ENCODE results near the gene CELF5.

DNA sequence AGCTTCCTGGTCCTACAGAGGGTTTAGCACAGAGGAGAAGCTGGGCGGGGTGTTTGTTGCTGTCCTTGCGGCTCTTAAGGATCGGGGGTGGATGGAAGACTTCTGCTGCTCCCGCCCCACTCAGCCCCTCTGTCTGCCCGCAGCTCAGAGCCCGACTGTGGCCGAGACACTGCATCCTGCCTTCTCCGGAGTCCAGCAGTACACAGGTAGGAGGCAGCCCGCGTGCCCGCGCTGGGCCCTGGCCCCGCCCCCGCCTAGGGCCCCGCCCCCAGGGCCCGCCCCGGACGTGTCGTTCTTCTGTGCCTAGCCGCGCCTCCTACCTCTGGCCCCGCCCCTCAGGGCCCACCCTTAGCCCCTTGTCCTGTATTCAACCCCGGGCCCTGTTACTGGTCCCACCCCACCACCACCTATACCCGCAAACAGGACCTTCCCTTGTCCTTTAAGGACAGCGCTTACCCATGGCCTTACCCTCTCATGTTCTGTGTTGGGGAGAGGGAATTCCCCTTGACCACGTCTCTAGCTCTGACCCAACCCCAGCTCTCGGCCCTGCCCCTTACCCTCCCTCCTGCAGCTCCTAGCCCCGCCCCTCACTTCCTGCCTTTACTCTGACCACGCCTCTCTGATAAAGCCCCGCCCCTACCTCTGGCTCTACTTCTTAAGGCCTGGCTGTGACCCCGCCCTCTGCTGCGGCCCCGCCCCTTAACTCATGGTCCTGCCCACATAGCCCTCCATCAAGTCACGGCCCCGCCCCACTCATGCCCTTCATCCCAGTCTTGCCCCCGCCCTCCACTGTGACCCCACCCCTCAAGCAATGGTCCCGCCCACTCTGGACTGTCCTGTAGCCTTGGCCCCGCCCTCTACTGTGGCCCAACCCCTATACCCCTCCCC lies 60.5 kb downstream of the CELF5 start:
- TF ChIP-seq CEBPB (IDR thresholded peaks at IDR 0.05; ENCODE audit: borderline replicate concordance in 1 of 2, low read depth in 2 of 2, low read length in 2 of 2) (no peak), POLR2A (IDR thresholded peaks at IDR 0.05; ENCODE audit: low read depth, low read length) (no peak), EP300 (IDR thresholded peaks at IDR 0.05; ENCODE audit: borderline replicate concordance in 1 of 2, control insufficient read depth in 1 of 2, low read depth in 2 of 2, low read length in 2 of 2) (no peak), JUNB (IDR thresholded peaks at IDR 0.05) (no peak), ZZZ3 (IDR thresholded peaks at IDR 0.05; ENCODE audit: control insufficient read depth, insufficient read length, low read depth) (no peak), NR2C2 (IDR thresholded peaks at IDR 0.05; ENCODE audit: borderline replicate concordance, control insufficient read depth, insufficient read length, low read depth) (no peak), ZSCAN29 (IDR thresholded peaks at IDR 0.05) (no peak), FOXM1 (IDR thresholded peaks at IDR 0.05; ENCODE audit: low read depth, low read length) (no peak), EZH2 (IDR thresholded peaks at IDR 0.05; ENCODE audit: borderline replicate concordance, control insufficient read depth, low read depth, low read length) (no peak)
- TF ChIP-seq, protein P1, sequence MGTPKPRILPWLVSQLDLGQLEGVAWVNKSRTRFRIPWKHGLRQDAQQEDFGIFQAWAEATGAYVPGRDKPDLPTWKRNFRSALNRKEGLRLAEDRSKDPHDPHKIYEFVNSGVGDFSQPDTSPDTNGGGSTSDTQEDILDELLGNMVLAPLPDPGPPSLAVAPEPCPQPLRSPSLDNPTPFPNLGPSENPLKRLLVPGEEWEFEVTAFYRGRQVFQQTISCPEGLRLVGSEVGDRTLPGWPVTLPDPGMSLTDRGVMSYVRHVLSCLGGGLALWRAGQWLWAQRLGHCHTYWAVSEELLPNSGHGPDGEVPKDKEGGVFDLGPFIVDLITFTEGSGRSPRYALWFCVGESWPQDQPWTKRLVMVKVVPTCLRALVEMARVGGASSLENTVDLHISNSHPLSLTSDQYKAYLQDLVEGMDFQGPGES (IDR thresholded peaks at IDR 0.05): no peak
- TF ChIP-seq, protein P2, sequence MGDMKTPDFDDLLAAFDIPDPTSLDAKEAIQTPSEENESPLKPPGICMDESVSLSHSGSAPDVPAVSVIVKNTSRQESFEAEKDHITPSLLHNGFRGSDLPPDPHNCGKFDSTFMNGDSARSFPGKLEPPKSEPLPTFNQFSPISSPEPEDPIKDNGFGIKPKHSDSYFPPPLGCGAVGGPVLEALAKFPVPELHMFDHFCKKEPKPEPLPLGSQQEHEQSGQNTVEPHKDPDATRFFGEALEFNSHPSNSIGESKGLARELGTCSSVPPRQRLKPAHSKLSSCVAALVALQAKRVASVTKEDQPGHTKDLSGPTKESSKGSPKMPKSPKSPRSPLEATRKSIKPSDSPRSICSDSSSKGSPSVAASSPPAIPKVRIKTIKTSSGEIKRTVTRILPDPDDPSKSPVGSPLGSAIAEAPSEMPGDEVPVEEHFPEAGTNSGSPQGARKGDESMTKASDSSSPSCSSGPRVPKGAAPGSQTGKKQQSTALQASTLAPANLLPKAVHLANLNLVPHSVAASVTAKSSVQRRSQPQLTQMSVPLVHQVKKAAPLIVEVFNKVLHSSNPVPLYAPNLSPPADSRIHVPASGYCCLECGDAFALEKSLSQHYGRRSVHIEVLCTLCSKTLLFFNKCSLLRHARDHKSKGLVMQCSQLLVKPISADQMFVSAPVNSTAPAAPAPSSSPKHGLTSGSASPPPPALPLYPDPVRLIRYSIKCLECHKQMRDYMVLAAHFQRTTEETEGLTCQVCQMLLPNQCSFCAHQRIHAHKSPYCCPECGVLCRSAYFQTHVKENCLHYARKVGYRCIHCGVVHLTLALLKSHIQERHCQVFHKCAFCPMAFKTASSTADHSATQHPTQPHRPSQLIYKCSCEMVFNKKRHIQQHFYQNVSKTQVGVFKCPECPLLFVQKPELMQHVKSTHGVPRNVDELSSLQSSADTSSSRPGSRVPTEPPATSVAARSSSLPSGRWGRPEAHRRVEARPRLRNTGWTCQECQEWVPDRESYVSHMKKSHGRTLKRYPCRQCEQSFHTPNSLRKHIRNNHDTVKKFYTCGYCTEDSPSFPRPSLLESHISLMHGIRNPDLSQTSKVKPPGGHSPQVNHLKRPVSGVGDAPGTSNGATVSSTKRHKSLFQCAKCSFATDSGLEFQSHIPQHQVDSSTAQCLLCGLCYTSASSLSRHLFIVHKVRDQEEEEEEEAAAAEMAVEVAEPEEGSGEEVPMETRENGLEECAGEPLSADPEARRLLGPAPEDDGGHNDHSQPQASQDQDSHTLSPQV (IDR thresholded peaks at IDR 0.05): no peak
- TF ChIP-seq, protein P3, sequence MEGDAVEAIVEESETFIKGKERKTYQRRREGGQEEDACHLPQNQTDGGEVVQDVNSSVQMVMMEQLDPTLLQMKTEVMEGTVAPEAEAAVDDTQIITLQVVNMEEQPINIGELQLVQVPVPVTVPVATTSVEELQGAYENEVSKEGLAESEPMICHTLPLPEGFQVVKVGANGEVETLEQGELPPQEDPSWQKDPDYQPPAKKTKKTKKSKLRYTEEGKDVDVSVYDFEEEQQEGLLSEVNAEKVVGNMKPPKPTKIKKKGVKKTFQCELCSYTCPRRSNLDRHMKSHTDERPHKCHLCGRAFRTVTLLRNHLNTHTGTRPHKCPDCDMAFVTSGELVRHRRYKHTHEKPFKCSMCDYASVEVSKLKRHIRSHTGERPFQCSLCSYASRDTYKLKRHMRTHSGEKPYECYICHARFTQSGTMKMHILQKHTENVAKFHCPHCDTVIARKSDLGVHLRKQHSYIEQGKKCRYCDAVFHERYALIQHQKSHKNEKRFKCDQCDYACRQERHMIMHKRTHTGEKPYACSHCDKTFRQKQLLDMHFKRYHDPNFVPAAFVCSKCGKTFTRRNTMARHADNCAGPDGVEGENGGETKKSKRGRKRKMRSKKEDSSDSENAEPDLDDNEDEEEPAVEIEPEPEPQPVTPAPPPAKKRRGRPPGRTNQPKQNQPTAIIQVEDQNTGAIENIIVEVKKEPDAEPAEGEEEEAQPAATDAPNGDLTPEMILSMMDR (IDR thresholded peaks at IDR 0.05 in 2 of 3, conservative IDR thresholded peaks at IDR 0.05 in 1 of 3; ENCODE audit: control insufficient read depth in 2 of 3, extremely low read depth in 1 of 3, insufficient read depth in 1 of 3, low read depth in 3 of 3, low read length in 3 of 3): no peak
- TF ChIP-seq, protein P4, sequence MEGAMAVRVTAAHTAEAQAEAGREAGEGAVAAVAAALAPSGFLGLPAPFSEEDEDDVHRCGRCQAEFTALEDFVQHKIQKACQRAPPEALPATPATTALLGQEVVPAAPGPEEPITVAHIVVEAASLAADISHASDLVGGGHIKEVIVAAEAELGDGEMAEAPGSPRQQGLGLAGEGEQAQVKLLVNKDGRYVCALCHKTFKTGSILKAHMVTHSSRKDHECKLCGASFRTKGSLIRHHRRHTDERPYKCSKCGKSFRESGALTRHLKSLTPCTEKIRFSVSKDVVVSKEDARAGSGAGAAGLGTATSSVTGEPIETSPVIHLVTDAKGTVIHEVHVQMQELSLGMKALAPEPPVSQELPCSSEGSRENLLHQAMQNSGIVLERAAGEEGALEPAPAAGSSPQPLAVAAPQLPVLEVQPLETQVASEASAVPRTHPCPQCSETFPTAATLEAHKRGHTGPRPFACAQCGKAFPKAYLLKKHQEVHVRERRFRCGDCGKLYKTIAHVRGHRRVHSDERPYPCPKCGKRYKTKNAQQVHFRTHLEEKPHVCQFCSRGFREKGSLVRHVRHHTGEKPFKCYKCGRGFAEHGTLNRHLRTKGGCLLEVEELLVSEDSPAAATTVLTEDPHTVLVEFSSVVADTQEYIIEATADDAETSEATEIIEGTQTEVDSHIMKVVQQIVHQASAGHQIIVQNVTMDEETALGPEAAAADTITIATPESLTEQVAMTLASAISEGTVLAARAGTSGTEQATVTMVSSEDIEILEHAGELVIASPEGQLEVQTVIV (IDR thresholded peaks at IDR 0.05; ENCODE audit: borderline replicate concordance, partially characterized antibody): no peak
